Right atrium auricular region (tissue), 2 donors: Measurements from ENCODE around the gene TBL2. TPM values are rescaled to one million over a fixed set of nuclear protein-coding genes. Genes with fewer than 3 reads are reported as not detected.

Experiments used
- DNase-seq: peaks from one replicate; pipeline ENCODE4 v3.0.0-alpha.2; 2019; ENCODE audit warnings: low spot score
- H3K27ac ChIP-seq, 2 donors: fragments of 200-600 bp; sonication (generic); 1 replicate in 1 of 2; 2 replicates in 1 of 2; pipeline ENCODE4 v1.5.1; 2016 to 2019
- H3K27me3 ChIP-seq, 2 donors: fragments of 200-600 bp; sonication (generic); one replicate each; pipeline versions ENCODE4 v1.5.1 to v1.6.0; 2017 to 2019
- H3K36me3 ChIP-seq: fragments of 200-600 bp; sonication (generic); one replicate; pipeline ENCODE4 v1.5.1; 2016
- H3K4me1 ChIP-seq, 2 donors: fragments of 200-600 bp; sonication (generic); one replicate each; pipeline versions ENCODE4 v1.5.1 to v1.6.0; 2017 to 2019
- H3K4me3 ChIP-seq, 2 donors: fragments of 200-600 bp; sonication (generic); 1 replicate in 1 of 2; 2 replicates in 1 of 2; pipeline ENCODE4 v1.5.1; 2017 to 2019; ENCODE audit warnings: mild to moderate bottlenecking in 1 of 2, moderate library complexity in 1 of 2
- H3K9me3 ChIP-seq, 2 donors: fragments of 200-600 bp; sonication (generic); one replicate each; pipeline ENCODE4 v1.5.1; 2019
- total RNA-seq, 2 donors: library from RNA; depleted of rRNA; stranded (reverse); fragments of >200 nt; gene quantifications; one replicate each; pipeline ENCODE4 v1.1.0, GENCODE V29; 2016
- TF ChIP-seq, protein P1 (sequence below), 2 donors: fragments of 200-600 bp; sonication (generic); IDR thresholded peaks; one replicate each; pipeline ENCODE4 v1.5.1; 2019; ENCODE audit warnings: antibody characterized with exemption in 2 of 2

TBL2 gene
- total RNA-seq, 2 donors from 2014 or later: 20.5 to 28.3 TPM

DNA sequence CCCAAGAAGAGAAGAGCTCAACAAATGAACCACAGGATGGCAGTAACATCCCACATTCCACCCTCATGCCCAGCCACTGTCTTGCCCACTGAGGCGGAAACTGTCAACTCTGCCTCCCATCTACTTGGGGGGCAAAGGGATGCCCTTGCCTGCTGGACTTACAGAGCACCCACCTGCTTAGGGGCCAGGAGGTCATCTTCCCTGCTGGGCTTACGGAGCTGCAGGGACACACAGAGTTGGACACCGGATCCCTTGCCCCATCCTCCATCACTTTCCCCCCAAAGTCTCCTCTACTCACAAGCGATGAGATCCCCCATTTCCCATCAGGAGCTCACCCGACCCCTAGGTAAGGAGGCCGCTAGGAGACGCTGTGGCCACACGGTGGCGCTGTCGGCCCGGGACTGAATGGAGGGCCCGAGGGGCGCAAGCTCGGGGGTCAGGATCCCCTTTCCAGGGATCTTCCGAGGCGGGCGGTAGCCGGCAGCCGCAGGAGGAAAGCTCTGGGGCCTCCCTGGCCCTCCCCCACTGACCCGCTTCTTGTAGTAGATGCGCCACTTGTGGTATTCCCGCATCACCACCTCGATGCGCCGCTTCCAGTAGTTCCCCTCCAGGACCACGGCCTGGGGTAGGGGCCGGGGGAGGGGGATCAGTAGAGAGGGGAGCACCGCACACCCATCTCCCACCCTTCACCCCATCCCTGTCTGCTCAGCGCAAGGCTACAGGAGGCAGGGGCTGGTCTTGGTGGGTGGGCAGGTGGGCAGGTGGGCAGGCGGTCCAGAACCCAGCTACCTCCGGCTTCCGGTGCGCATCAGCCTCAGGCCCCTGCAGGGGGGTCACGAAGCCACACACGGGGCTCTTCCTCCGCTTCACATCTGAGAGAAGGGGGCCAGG lies 28.7 kb upstream of the TBL2 start:
- DNase-seq: no peak
- TF ChIP-seq, protein P1, sequence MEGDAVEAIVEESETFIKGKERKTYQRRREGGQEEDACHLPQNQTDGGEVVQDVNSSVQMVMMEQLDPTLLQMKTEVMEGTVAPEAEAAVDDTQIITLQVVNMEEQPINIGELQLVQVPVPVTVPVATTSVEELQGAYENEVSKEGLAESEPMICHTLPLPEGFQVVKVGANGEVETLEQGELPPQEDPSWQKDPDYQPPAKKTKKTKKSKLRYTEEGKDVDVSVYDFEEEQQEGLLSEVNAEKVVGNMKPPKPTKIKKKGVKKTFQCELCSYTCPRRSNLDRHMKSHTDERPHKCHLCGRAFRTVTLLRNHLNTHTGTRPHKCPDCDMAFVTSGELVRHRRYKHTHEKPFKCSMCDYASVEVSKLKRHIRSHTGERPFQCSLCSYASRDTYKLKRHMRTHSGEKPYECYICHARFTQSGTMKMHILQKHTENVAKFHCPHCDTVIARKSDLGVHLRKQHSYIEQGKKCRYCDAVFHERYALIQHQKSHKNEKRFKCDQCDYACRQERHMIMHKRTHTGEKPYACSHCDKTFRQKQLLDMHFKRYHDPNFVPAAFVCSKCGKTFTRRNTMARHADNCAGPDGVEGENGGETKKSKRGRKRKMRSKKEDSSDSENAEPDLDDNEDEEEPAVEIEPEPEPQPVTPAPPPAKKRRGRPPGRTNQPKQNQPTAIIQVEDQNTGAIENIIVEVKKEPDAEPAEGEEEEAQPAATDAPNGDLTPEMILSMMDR (IDR thresholded peaks at IDR 0.05): peak; percentile 91 to 98
- no peak overlapping the region for H3K4me3 ChIP-seq
- no peaks in the 10 kb centered on the region for H3K36me3 ChIP-seq
- peaks cover 0 to 8% of the 10 kb centered on the region in 2 donors for H3K4me1 ChIP-seq
- H3K9me3 ChIP-seq: no peaks in the 10 kb centered on the region
- H3K27me3 ChIP-seq: no peaks in the 10 kb centered on the region
- no peak overlapping the region for H3K27ac ChIP-seq

DNA sequence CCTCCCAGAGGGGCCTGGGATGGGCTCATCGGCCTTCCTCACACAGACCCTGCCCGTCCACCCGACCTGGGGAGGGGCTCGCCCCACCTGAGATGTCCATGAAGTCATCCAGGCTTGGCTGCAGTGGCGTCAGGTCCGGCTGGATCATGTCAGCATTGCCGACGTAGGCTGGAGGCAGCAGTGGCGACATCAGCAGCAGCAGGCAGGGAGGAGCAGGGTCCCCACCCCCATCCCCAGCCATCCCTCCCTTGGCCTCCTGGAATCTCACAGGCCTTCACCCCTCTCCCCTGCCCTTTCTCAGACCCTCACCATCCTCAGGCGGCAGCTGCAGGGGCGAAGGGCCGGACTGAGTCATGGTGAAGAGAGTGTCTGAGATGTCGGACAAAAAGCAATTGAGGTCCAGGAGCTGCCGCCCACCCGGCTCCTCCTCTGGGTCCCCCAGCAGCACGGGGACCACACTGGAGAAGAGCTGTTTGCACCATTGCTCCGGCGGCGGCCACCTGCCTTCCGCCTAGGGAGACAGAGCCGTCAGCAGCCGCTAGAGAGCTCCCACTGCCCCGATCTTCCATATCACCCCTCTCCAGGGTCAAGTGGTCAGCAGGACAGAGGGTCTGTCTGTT lies 27.3 kb upstream of the TBL2 start:
- TF ChIP-seq, protein P1 (IDR thresholded peaks at IDR 0.05): no peak
- H3K4me1 ChIP-seq: peaks cover 0 to 8% of the 10 kb centered on the region in 2 donors
- H3K4me3 ChIP-seq: no peak overlapping the region
- no peak overlapping the region for H3K27ac ChIP-seq
- H3K36me3 ChIP-seq: no peaks in the 10 kb centered on the region
- no peak for DNase-seq
- no peaks in the 10 kb centered on the region for H3K9me3 ChIP-seq
- no peaks in the 10 kb centered on the region for H3K27me3 ChIP-seq

DNA sequence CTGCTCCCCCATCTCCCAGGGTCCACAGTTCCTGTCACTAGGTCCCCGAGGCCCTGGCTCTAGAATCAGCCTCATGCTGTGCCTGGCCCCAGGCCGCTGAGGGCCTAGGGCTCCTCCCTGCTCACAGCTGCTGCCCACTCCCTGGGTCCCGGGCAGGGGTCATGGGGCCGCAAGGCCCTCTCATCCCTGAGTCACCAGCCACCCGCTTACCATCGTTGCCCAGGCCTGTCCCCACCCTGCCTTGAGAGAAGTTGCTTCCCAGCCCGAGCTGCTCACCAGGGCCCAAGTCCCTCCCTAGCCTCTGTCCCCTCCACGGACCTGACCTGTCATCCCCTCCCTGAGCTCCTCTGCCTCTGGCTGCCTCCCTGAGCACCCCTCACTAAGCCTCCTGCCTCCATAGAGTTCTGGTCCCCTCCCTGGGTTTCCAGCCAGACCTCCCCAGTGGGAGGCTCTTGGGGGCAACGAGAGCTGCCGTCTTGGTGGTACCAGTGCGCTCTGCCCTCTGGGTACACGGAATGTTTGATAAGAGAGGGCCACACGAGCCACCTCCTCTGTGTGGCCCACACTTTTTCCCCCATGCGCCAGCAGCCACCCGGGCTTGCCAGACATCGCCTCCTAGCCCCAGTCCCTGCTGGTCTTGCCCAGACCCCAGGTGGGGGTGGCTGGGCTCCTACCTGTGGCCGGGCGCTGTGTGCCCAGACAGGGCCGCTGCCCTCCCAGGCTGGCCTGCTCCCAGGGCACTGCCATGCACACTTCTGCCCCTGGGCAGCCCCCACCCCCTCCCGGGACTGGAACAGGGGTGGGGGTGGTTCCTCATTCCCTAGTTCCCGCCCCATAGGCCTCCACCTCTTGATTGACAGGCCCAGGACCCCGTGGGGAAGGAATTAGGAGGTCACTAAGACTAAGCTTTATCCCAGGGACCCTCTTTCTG lies 24.6 kb upstream of the TBL2 start:
- Histone ChIP-seq H3K4me1 (peaks cover 0 to 8% of the 10 kb centered on the region in 2 donors), H3K27me3 (no peaks in the 10 kb centered on the region), H3K4me3 (no peak overlapping the region), H3K36me3 (no peaks in the 10 kb centered on the region), H3K27ac (no peak overlapping the region), H3K9me3 (no peaks in the 10 kb centered on the region)
- no peak for DNase-seq
- TF ChIP-seq, protein P1 (IDR thresholded peaks at IDR 0.05): no peak

DNA sequence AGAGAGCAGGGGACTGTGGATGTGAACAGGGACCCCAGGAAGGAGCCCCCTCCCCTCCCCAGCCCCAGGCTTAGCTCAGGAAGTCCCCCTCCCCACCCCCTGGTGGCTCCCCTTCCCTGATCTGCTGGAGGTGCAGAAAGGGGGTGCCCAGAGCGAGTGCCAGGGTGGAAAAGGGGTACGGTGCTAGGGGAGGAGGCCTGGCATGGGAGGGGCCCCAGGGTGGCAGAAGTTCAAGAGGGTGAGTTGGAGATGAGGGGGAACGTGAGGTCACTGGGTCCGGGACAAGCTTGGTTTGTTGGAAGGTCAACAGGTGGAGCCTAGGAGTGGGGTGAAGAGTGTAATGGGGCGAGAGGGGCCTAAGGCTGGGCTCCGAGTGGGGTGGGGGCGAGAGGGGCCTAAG lies 21.5 kb upstream of the TBL2 start:
- TF ChIP-seq, protein P1 (IDR thresholded peaks at IDR 0.05): no peak
- H3K36me3 ChIP-seq: no peaks in the 10 kb centered on the region
- H3K27me3 ChIP-seq: no peaks in the 10 kb centered on the region
- DNase-seq: no peak
- no peaks in the 10 kb centered on the region for H3K9me3 ChIP-seq
- H3K4me1 ChIP-seq: no peaks in the 10 kb centered on the region
- H3K4me3 ChIP-seq: no peak overlapping the region
- H3K27ac ChIP-seq: no peak overlapping the region

DNA sequence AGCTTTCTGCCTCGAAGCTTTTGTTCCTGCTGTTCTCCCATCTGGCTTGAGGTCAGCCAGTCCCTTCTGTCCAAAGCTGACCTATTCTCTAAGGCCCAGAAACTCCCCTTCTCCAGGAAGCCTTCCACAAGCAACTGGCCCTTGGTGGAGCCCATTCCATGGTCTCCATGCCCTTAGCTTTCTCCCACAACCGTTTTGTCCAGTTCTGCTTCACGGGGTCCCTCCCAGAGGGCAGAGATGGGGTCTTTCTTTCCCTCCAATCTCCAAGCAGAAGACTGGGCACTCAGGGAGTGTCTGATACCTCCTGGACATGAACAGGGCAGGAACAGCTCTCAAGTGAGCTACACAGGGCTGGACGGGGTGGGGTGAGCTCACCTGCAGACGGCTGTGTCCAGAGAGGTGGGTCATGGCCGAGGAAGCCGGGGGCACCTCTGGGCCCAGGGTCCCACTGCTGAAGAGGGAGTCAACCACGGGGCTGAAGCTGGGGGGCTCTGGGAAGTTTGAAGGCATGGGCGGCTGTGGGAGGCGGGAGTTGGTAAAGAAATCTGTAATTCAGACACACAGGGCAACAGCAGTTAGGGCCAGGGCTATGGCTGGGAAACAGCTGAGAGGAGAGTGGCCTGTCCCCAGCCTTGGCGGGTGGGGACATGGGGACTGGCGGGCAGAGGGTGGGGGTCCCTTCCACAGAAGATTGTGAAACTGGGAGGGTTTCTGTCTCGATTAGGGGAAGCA lies 20.9 kb upstream of the TBL2 start:
- H3K4me1 ChIP-seq: no peaks in the 10 kb centered on the region
- TF ChIP-seq, protein P1 (IDR thresholded peaks at IDR 0.05): no peak
- H3K36me3 ChIP-seq: no peaks in the 10 kb centered on the region
- no peak for DNase-seq
- no peak overlapping the region for H3K4me3 ChIP-seq
- H3K9me3 ChIP-seq: no peaks in the 10 kb centered on the region
- no peak overlapping the region for H3K27ac ChIP-seq
- H3K27me3 ChIP-seq: no peaks in the 10 kb centered on the region
